Stimulated activated naive CD8-positive, alpha-beta T cell treated with anti-CD3 and anti-CD28 coated beads, Interleukin-15, Interleukin-2, amounts not matched to agents 100 ng/mL and 50 ng/mL, for 24 hours (primary cell): Measurements from ENCODE around the gene SRD5A1.
A peak's percentile ranks its signal among the peaks of the same experiment; 100 is the strongest.
"Not testable (repeated sequence)": the region's sequence is repeated elsewhere in the genome, so short reads cannot be mapped to it uniquely, and the experiment has no call there.

ENCODE experiments used
- H3K27ac Mint-ChIP-seq: one replicate; pipeline ENCODE4 v1.8.0; 2021; ENCODE audit warnings: mild to moderate bottlenecking, mixed read lengths
- H3K27me3 Mint-ChIP-seq: one replicate; pipeline ENCODE4 v1.8.0; 2021; ENCODE audit warnings: mixed read lengths
- H3K36me3 Mint-ChIP-seq: one replicate; pipeline ENCODE4 v1.8.0; 2021; ENCODE audit warnings: low read depth, mixed read lengths
- H3K4me1 Mint-ChIP-seq: one replicate; pipeline ENCODE4 v1.8.0; 2021; ENCODE audit warnings: low read depth, mixed read lengths
- H3K4me3 Mint-ChIP-seq: one replicate; pipeline ENCODE4 v1.8.0; 2021; ENCODE audit warnings: mild to moderate bottlenecking, mixed read lengths
- H3K9me3 Mint-ChIP-seq: one replicate; pipeline ENCODE4 v1.8.0; 2021; ENCODE audit warnings: mixed read lengths

SRD5A1 gene

GRCh38 chr5:6623228-6623627 lies 10.0 kb upstream of the SRD5A1 start:
- Mint-ChIP-seq H3K27ac (peak overlapping the region; percentile 14), H3K4me3 (no peak overlapping the region), H3K27me3 (no peaks in the 10 kb centered on the region), H3K36me3 (peaks cover 87% of the 10 kb centered on the region), H3K4me1 (peaks cover 30% of the 10 kb centered on the region), H3K9me3 (peaks cover 7% of the 10 kb centered on the region)

GRCh38 chr5:6623941-6624340 lies 9.3 kb upstream of the SRD5A1 start:
- no peak overlapping the region for H3K4me3 Mint-ChIP-seq
- H3K36me3 Mint-ChIP-seq, result peaks cover 89% of the 10 kb centered on the region
- peaks cover 34% of the 10 kb centered on the region for H3K4me1 Mint-ChIP-seq
- peaks cover 7% of the 10 kb centered on the region for H3K9me3 Mint-ChIP-seq
- H3K27me3 Mint-ChIP-seq, result no peaks in the 10 kb centered on the region
- peak overlapping the region; percentile 56 for H3K27ac Mint-ChIP-seq

GRCh38 chr5:6626508-6626907 lies 6.7 kb upstream of the SRD5A1 start:
- Mint-ChIP-seq H3K27me3 (no peaks in the 10 kb centered on the region), H3K36me3 (peaks cover 94% of the 10 kb centered on the region), H3K9me3 (peaks cover 7% of the 10 kb centered on the region), H3K4me1 (peaks cover 60% of the 10 kb centered on the region), H3K4me3 (no peak overlapping the region), H3K27ac (no peak overlapping the region)

- Mint-ChIP-seq H3K4me1 (peaks cover 52% of the 10 kb centered on the region), H3K36me3 (peaks cover 57% of the 10 kb centered on the region), H3K4me3 (peak overlapping the region; percentile 100), H3K27ac (peak overlapping the region; percentile 70), H3K27me3 (no peaks in the 10 kb centered on the region), H3K9me3 (no peaks in the 10 kb centered on the region)
Observed at GRCh38 chr5:6631441-6631840, 1.8 kb upstream of the SRD5A1 start.

- Mint-ChIP-seq H3K4me3 (peak overlapping the region; percentile 100), H3K4me1 (peaks cover 49% of the 10 kb centered on the region), H3K27me3 (no peaks in the 10 kb centered on the region), H3K9me3 (no peaks in the 10 kb centered on the region), H3K36me3 (peaks cover 49% of the 10 kb centered on the region), H3K27ac (peak overlapping the region; percentile 98)
Observed at GRCh38 chr5:6632324-6632887, 834 bp upstream of the SRD5A1 start.

DNA sequence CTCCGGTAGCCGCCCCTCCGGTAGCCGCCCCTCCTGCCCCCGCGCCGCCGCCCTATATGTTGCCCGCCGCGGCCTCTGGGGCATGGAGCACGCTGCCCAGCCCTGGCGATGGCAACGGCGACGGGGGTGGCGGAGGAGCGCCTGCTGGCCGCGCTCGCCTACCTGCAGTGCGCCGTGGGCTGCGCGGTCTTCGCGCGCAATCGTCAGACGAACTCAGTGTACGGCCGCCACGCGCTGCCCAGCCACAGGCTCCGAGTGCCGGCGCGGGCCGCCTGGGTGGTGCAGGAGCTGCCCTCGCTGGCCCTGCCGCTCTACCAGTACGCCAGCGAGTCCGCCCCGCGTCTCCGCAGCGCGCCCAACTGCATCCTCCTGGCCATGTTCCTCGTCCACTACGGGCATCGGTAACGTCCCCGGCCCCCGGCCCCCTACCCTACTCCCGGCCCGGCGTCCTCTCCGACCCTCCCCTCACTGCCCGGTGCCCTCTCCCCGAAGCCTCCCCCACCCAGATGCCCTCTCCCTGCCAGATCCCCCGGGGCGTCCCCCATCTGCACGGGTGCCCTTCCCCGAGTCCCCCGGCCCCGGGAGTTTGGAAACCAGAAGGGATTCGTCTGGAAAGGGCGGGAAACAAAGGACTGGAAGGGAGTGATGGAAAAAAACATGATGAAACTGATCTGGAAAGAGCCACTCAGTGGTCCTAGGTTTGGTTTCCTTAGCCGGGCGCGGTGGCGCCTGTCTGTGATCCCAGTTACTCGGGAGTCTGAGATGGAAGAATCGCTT lies 417 bp downstream of the SRD5A1 start:
- Mint-ChIP-seq H3K36me3 (peaks cover 40% of the 10 kb centered on the region), H3K27me3 (no peaks in the 10 kb centered on the region), H3K4me1 (peaks cover 46% of the 10 kb centered on the region), H3K4me3 (peak overlapping the region; percentile 100), H3K9me3 (no peaks in the 10 kb centered on the region), H3K27ac (peak overlapping the region; percentile 98)

- Mint-ChIP-seq H3K4me1 (peaks cover 40% of the 10 kb centered on the region), H3K4me3 (peak overlapping the region; percentile 100), H3K9me3 (no peaks in the 10 kb centered on the region), H3K27me3 (no peaks in the 10 kb centered on the region), H3K27ac (no peak overlapping the region), H3K36me3 (peaks cover 33% of the 10 kb centered on the region)
Observed at GRCh38 chr5:6634306-6634705, 1.1 kb downstream of the SRD5A1 start.

DNA sequence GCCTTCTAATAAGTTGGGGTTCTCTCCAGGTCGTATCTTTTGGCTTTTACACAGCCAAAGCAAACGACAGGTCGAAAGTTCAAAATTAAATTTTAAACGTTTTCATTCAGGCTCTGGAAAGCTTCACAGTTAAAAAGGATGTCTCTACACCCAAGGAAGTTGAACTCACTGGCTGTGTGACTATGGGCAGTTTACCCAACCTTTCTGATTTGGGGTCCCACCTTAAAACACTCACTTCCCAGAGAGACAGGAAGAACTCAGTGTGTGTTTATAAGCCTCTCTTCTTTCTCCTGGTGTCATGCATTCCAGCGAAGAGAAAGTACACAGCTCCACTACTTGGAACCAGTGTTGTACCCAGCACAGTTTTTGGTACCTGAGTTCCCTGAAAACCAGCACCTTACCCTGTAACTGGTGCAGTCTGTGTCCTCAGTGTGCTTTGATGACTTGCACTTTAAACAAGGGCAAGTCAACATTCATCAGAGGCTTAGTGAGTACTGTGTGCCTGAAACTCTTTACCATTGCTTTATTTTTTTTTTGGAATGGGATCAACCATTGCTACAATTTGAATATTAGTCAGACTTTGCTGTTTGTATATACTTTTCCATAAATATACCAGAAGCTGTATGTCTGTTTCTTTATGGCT lies 1.7 kb downstream of the SRD5A1 start:
- Mint-ChIP-seq H3K4me1 (peaks cover 34% of the 10 kb centered on the region), H3K27ac (no peak overlapping the region), H3K9me3 (no peaks in the 10 kb centered on the region), H3K27me3 (no peaks in the 10 kb centered on the region), H3K36me3 (peaks cover 27% of the 10 kb centered on the region), H3K4me3 (peak overlapping the region; percentile 100)

- Mint-ChIP-seq H3K27me3 (no peaks in the 10 kb centered on the region), H3K4me3 (no peak overlapping the region), H3K36me3 (peaks cover 13% of the 10 kb centered on the region), H3K27ac (no peak overlapping the region), H3K4me1 (peaks cover 20% of the 10 kb centered on the region), H3K9me3 (no peaks in the 10 kb centered on the region)
Observed at GRCh38 chr5:6636293-6636692, 3.1 kb downstream of the SRD5A1 start.

DNA sequence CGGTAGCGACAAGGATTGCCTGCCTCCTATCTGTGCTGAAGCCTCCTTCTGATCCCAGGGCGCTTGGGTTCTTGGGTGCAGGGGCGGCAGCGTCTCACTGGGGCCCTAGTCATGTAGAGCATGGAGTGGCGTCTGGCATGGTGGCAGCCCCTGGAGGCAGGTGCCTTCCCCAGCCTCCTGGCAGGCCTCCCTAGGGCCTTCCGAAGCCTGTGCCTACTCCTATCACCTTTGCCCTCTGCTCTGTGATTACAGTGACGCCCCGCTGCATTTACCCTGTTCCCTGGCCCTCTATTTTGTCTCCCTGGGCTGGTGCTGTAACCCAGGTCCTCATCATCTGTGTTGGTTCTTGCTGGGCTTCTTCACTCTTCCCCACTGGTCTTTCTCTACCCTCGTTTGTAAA lies 3.8 kb downstream of the SRD5A1 start:
- H3K36me3 Mint-ChIP-seq, result peaks cover 6% of the 10 kb centered on the region
- no peak overlapping the region for H3K4me3 Mint-ChIP-seq
- peaks cover 13% of the 10 kb centered on the region for H3K4me1 Mint-ChIP-seq
- H3K9me3 Mint-ChIP-seq, result no peaks in the 10 kb centered on the region
- H3K27ac Mint-ChIP-seq, result no peak overlapping the region
- no peaks in the 10 kb centered on the region for H3K27me3 Mint-ChIP-seq

- peaks cover under 1% of the 10 kb centered on the region for H3K36me3 Mint-ChIP-seq
- H3K27ac Mint-ChIP-seq, result no peak overlapping the region
- H3K27me3 Mint-ChIP-seq, result no peaks in the 10 kb centered on the region
- H3K4me3 Mint-ChIP-seq, result no peak overlapping the region
- no peaks in the 10 kb centered on the region for H3K9me3 Mint-ChIP-seq
- peaks cover 8% of the 10 kb centered on the region for H3K4me1 Mint-ChIP-seq
Observed at GRCh38 chr5:6637590-6637989, 4.3 kb downstream of the SRD5A1 start.

- Mint-ChIP-seq H3K9me3 (no peaks in the 10 kb centered on the region), H3K27me3 (no peaks in the 10 kb centered on the region), H3K36me3 (no peaks in the 10 kb centered on the region), H3K4me3 (no peak overlapping the region), H3K27ac (no peak overlapping the region), H3K4me1 (peaks cover 8% of the 10 kb centered on the region)
Observed at GRCh38 chr5:6638236-6638635, 5.0 kb downstream of the SRD5A1 start.

DNA sequence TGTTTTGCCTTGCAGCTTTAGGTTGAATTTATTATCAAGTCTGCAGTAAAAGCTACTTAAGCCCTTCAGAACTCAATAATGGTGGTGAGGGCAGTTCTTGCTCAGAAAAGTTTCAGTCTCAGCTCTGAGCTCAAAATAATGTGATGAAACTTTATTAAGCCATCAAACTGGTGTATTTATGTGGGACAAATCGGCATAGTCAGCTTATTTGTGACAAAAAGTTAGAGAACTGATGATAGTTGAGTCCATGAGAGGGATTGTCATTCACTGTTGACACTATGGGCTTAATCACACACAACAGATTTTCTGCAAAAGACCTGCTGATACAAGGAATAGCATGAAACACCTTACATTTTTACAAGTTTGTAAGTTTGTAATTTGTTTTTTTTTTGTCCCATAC lies 9.4 kb downstream of the SRD5A1 start:
- Mint-ChIP-seq H3K27me3 (no peaks in the 10 kb centered on the region), H3K4me1 (peaks cover 6% of the 10 kb centered on the region), H3K36me3 (peaks cover 15% of the 10 kb centered on the region), H3K4me3 (no peak overlapping the region), H3K9me3 (no peaks in the 10 kb centered on the region), H3K27ac (no peak overlapping the region)

DNA sequence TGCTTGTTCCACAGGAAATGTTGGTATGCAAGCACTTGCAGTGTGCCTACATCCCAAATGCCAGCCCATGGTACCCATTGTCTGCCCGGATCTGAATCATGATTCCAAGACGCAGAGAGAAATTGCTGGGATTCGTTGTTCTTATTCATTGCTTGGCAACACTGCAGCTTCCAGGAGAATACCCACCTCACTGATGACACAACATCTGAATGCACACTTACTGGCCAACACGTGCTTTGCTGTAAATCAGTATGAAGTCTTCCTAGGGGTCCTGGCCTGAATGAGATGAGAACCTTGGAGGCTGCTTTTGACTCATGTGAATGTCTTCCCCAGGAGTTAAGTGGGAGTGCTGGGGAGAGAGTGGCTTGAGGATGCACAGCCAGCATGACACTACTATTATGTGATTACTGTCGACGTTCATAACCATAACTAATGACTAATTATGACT lies 11.6 kb downstream of the SRD5A1 start:
- H3K27ac Mint-ChIP-seq, result no peak overlapping the region

DNA sequence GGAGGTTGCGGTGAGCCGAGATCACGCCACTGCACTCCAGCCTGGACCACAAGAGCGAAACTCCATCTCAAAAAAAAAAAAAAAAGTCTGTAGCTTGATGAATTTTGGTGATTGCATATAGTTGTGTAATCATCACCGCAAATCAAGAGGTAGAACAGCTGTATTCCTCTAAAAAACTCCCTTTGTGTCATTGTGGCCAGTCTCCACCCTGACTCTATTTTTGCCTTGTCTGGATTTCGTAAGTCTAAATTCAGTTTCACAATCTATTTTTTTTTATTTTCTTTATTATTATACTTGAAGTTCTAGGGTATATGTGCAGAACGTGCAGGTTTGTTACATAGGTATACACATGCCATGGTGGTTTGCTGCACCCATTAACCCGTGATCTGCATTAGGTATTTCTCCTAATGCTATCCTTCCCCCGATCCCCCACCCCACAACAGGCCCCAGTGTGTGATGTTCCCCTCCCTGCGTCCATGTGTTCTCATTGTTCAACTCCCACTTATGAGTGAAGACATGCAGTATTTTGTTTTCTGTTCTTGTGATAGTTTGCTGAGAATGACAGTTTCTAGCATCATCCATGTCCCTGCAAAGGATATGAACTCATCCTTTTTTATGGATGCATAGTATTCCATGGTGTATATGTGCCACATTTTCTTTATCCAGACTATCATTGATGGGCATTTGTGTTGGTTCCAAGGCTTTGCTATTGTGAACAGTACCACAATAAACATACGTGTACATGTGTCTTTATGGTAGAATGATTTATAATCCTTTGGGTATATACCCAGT lies 12.5 kb downstream of the SRD5A1 start:
- H3K27ac Mint-ChIP-seq, H3K27me3 Mint-ChIP-seq, H3K9me3 Mint-ChIP-seq, H3K4me1 Mint-ChIP-seq, H3K4me3 Mint-ChIP-seq: not testable (repeated sequence)
- H3K36me3 Mint-ChIP-seq, result peaks cover 21% of the 10 kb centered on the region

More for the DNA sequence above, 11.6 kb downstream of the SRD5A1 start:
- Mint-ChIP-seq H3K4me3 (no peak overlapping the region), H3K4me1 (no peaks in the 10 kb centered on the region), H3K36me3 (peaks cover 18% of the 10 kb centered on the region), H3K27me3 (no peaks in the 10 kb centered on the region), H3K9me3 (no peaks in the 10 kb centered on the region)
